HL-60/S4 (cell line): ENCODE data around the gene NKAIN2.

Experiments
- in situ Hi-C: fragments of 300-500 bp; cut with MboI; formaldehyde crosslinking; loops from 2 replicates; pipeline ENCODE4 v1.14.3; 2022; ENCODE audit warnings: low sequenced_read_pairs

Gene NKAIN2

DNA sequence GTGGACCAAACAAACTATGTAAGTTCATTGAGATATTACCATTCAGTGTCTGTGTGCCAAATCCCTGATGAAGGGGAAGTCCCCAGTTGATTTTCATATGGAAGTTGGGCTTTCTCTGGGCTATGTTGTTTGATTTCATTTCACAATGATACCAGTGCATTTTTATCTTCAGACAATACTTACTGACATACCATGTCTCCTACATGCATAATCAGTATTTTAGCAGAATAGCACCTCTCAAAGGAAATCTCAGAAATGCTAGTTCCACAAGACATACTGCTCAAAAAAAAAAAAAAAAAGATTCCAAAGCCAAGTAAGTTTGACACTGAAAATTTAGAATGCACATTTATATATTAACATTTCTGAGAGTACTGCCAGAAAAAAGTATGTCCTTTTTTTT lies 989.7 kb downstream of the NKAIN2 start:
- in situ Hi-C loops: no loop called here

DNA sequence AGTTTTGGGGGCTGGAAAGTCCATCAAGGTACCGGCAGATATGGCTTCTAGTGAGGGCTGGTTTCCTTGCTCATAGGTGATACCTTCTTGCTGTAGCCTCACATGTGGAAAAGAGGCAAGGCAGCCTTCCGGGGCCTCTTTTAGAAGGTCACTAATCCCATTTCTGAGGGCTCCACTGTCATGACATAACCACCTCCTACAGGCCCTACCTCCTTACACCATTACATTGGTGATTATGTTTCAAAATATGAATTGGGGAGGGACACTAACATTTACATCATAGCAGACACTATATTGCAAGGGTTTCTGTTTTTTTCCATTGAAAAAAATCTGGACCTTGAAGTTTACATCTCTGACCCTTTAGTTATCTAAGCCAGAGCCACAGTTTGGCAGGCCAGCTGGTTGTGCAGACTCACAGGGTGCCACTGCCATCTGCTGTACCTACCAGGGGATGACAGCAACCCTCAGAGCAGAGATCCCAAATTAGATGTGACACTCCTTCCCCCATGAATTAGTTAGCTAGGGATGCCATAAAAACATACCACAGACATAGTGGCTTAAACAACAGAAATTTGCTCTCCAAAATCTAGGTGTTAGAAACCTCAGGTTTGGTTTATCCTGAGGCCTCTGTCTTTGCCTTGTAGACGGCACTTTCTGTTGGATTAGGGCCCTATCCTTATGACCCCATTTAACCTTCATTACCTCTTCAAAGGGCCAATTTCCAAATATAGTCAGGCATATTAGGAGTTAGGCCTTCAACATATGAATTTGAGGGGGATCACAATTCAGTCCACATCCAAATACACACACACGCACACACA lies 992.2 kb downstream of the NKAIN2 start:
- in situ Hi-C loops: no loop called here

DNA sequence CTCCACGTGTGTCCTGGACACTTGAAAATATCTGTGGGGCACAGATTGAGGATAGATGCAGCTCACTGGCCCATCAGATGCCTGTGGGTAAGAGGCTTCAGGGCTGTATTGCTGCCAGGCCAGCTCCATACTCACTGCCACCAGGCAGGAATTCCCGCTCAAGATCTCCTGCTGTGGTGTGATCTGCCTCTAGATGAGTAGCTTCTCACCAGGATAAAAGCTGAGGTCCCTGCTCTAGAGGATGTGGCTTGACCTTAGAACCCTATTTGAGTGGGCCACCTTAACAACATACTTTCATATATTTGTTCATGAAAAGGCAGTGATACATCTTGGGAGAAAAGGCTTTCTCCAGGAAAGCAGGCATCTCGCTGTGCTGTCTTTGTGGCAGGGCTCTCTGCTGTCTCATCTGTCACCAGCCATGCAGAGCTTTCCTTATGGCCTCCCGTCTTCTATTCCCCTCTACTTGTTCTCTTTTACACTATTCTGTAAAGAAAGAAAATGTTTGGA lies 992.9 kb downstream of the NKAIN2 start:
- in situ Hi-C loops: no loop called here

- in situ Hi-C loops: no loop called here
Measured at GRCh38 chr6:124797224-124797623, 993.6 kb downstream of the NKAIN2 start.

GRCh38 chr6:124798942-124799496 lies 995.4 kb downstream of the NKAIN2 start:
- in situ Hi-C loops: no loop called here

- in situ Hi-C loops: no loop called here
Measured at GRCh38 chr6:124799638-124800037, 996.0 kb downstream of the NKAIN2 start.

DNA sequence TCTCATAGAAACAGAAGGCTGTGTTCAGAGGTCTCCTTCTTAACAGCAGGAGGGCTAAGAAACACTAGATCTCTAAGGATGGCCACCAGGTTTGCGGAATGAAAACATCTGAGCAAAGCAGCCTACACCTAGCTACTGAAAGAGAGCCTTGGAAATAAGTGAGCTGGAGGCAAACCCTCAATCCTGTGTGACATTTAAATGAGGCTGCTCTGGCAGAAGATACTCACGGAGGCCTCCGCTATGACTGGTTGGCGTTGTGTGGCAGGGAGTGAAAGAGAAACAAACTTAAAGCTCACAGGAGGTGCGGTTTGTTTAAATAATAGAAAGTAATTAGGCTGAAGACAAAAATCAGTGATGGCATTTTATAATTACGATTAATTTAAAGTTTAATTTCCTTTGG lies 996.6 kb downstream of the NKAIN2 start:
- in situ Hi-C loops: no loop called here

GRCh38 chr6:124812067-124812466 lies 1008.4 kb downstream of the NKAIN2 start:
- in situ Hi-C loops: no loop called here

GRCh38 chr6:124819346-124819745 lies 1015.7 kb downstream of the NKAIN2 start:
- in situ Hi-C loops: no loop called here

GRCh38 chr6:124822204-124822613 lies 1018.5 kb downstream of the NKAIN2 start:
- in situ Hi-C loops: no loop called here

DNA sequence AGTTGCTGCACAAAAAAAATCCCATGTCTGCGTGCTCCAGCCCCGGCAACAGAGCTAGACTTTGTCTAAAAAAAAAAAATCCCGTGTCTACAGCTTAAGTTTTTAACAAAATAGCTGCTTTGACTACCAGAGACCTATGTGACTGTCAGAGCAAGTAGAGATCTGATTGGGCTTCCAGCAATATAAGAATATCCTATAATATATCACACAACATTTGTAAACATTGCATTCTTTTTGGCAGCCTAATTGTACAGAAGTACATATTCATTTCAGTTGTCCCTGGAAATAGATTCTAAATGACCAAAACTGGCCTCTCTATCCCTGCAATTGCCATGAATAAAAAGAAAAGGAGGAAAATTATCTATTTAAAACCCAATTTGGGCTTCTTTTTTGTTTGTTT lies 1019.1 kb downstream of the NKAIN2 start:
- in situ Hi-C loops: no loop called here

DNA sequence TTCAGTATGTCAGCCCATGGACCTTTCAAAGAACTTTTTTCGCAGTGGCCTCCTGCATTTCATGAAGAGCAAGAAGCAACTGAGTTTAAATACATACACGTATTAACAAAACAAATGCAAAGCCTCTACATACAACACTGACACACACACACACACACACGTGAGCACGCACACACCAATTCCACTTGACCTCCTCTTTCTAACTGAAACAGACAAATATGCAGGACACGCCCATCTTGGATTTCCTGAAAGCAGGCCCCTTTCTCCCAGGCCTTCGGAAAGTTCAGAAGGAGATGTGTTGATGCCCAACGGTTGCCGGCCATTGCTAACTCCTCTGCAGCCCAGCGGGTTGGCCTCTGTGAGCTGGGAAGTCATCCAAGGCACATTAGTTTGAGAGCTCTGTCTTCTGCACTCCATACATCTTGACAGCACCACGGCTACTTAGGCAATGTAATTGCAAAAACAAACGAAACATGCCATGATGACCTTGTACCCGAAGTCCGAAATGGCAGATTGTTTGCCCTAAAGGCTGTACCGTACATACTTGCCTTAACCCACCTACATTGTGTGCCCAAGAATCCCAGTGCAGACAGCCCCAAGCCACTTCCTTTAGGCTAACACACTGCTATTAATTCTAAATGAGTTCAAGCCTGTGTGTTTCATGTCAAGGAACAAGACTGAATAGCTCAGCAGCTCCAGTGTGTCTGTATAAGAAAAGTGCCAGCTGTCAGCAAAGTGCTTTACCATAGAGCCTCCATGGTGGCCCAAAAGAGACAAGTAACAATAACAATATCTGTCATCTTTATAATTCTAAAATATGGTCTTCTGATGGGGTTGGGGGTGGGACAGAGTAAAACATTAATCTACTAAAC lies 1019.8 kb downstream of the NKAIN2 start:
- in situ Hi-C loops: no loop called here

GRCh38 chr6:124825564-124825963 lies 1021.9 kb downstream of the NKAIN2 start:
- in situ Hi-C loops: no loop called here

DNA sequence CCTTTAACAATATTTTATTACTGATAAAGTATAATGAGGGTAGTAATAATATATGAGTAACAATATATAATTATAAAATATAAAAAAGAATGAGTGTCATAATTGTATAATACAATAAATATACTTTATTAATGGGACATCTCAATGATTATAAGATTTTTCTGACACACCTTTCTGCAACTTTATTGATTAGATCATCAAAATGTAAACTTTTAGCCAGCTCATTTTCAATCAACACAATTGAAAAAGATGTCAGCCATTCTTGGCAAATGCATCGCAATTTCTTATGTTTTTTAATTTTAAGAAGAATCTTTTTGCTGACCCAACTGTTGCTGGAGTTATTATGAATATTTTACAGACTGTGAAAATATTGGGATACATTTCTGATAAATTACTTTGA lies 1026.2 kb downstream of the NKAIN2 start:
- in situ Hi-C loops: no loop called here

- in situ Hi-C loops: no loop called here
Measured at GRCh38 chr6:124830506-124830905, 1026.8 kb downstream of the NKAIN2 start.

GRCh38 chr6:124854338-124854922 lies 1050.8 kb downstream of the NKAIN2 start:
- in situ Hi-C loops: no loop called here

GRCh38 chr6:124857746-124858145 lies 1054.1 kb downstream of the NKAIN2 start:
- in situ Hi-C loops: no loop called here

GRCh38 chr6:124858564-124858963 lies 1054.9 kb downstream of the NKAIN2 start:
- in situ Hi-C loops: no loop called here

DNA sequence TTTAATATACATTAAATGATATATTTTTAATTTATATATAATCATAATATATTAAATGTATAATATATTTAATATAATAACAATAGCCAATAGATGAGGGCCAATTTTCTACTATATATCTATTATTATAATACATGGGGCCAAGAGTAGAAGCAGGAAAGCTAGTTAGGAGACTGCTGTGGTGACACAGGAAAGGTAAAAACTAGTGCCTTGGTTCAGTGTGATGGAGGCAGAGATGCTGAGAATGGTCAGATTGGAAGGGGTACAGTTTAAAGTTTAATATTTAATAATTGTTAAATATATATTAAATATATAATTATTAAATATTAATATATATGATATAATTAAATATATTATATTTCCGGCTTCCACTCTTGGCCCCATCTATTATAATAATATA lies 1055.7 kb downstream of the NKAIN2 start:
- in situ Hi-C loops: no loop called here

DNA sequence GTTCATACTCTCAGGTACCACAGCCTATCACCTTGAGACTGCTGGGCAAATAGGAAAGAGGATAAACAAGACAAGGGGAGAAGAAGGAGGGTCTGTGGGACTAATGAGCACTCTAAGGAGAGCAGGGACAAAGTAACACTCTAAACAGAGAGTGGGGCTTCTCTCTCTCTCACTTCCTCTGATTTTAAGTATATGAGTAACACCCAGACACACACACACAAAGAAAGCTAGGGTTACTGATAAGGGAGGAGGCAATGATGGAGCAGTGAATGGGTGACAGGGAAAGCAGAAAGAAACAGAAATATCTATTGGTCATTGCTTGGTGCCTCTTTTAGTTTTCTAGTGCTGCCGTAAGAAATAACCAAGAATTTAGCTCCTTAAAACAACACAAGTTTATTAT lies 1062.4 kb downstream of the NKAIN2 start:
- in situ Hi-C loops: no loop called here

GRCh38 chr6:124867121-124867520 lies 1063.5 kb downstream of the NKAIN2 start:
- in situ Hi-C loops: no loop called here
